Fibroblast of the aortic adventitia (primary cell): ENCODE measurements around the gene ABCC8. TPM values are rescaled to one million over a fixed set of nuclear protein-coding genes. Genes with fewer than 3 reads are reported as not detected.
A peak's percentile ranks its signal among the peaks of the same experiment; 100 is the strongest.

ENCODE experiments used
- DNase-seq: peaks from one replicate; pipeline ENCODE4 v3.0.0-alpha.2; 2010; ENCODE audit warnings: low read depth
- H3K4me3 ChIP-seq: 2 replicates; pipeline ENCODE4 v1.5.1; 2011; ENCODE audit warnings: low read depth, mild to moderate bottlenecking, control low read depth, low read length, moderate library complexity
- total RNA-seq: library from RNA; depleted of rRNA; stranded (reverse); fragments of >200 nt; gene quantifications from 2 replicates; pipeline ENCODE4 v1.2.3, GENCODE V29; 2012; ENCODE audit warnings: low replicate concordance
- TF ChIP-seq, protein P1 (sequence below): IDR thresholded peaks from 2 replicates; pipeline ENCODE4 v1.5.1; 2011; ENCODE audit warnings: mild to moderate bottlenecking, low read length, control low read depth, inconsistent platforms; ENCODE audit not compliant: insufficient read depth

Gene ABCC8
- total RNA-seq, 1 donor, result not detected

DNA sequence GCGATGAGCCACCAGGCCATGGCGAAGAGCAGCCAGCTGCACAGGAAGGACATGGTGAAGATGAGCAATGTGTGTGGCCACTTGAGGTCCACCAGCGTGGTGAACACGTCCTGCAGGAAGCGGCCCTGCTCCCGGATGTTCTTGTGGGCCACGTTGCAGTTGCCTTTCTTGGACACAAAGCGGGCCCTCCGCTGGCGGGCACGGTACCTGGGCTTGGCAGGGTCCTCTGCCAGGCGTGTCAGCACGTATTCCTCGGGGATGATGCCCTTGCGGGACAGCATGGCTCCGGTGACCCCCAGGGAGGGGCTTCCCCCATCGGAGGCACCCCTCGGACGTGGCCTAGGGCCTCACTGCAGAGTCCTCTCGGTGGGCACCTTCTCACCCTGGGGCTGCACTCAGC, 88.8 kb downstream of the ABCC8 start:
- no peak overlapping the region for H3K4me3 ChIP-seq
- TF ChIP-seq, protein P1, sequence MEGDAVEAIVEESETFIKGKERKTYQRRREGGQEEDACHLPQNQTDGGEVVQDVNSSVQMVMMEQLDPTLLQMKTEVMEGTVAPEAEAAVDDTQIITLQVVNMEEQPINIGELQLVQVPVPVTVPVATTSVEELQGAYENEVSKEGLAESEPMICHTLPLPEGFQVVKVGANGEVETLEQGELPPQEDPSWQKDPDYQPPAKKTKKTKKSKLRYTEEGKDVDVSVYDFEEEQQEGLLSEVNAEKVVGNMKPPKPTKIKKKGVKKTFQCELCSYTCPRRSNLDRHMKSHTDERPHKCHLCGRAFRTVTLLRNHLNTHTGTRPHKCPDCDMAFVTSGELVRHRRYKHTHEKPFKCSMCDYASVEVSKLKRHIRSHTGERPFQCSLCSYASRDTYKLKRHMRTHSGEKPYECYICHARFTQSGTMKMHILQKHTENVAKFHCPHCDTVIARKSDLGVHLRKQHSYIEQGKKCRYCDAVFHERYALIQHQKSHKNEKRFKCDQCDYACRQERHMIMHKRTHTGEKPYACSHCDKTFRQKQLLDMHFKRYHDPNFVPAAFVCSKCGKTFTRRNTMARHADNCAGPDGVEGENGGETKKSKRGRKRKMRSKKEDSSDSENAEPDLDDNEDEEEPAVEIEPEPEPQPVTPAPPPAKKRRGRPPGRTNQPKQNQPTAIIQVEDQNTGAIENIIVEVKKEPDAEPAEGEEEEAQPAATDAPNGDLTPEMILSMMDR, result no peak
- DNase-seq, result no peak

GRCh38 chr11:17387254-17387653, 89.4 kb downstream of the ABCC8 start:
- no peak overlapping the region for H3K4me3 ChIP-seq
- TF ChIP-seq, protein P1, result no peak
- DNase-seq, result no peak

DNA sequence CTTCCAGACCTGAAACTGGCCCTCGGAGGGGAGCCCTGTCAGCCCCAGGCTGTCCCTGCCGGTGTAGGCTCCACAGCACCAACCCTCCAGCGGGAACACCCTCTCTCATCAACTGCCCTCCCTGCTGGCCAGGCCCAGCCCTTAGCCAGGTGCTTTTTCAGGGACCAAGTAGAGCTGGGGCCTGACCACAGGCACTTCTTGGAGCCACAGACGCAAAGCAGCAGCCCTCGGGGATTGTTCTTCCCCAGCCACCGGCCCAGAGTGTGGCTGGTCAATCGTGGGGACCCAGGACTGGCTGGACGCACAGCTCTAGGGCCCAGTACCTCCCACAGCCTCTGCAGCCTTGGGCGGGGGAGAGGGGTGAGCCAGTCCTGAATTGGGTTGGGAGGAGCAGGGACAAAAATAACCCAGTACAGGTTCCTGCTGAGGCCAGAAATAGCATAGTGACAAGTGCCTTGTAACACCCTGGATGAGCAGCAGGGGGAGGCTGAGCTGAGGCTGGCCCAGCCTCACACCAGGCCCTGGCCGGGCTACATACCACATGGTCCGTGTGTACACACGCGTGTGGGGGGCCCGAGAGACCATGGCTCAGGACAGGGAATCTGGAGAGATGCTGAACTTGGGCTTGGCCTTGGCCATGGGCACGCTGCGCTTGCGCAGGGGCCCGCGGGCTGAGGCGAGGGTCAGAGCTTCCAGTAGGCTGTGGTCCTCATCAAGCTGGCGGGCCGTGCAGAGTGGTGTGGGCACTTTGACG, 90.1 kb downstream of the ABCC8 start:
- TF ChIP-seq, protein P1, result peak; percentile 76
- peak; percentile 46 for DNase-seq
- H3K4me3 ChIP-seq, result no peak overlapping the region

DNA sequence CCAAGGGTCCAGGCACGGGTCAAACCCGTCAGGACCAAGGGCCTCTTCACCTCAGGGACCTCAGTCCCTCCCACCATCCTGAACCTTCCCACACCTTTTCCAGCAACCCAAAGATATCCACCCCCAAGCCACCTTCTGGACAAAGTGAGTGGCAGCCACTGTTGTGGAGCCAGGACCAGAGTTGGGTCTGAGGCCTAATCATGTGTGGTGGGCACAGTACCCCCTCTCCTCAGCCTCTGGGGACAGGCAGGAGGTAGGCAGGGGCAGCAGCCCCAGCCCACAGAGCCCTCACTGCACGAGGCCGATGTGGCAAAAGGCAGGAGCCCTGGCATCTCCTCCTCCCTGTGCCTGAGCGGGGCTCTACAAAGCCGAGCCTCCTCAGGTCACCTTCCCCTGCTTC, 90.7 kb downstream of the ABCC8 start:
- DNase-seq, result no peak
- no peak overlapping the region for H3K4me3 ChIP-seq
- TF ChIP-seq, protein P1, result no peak

DNA sequence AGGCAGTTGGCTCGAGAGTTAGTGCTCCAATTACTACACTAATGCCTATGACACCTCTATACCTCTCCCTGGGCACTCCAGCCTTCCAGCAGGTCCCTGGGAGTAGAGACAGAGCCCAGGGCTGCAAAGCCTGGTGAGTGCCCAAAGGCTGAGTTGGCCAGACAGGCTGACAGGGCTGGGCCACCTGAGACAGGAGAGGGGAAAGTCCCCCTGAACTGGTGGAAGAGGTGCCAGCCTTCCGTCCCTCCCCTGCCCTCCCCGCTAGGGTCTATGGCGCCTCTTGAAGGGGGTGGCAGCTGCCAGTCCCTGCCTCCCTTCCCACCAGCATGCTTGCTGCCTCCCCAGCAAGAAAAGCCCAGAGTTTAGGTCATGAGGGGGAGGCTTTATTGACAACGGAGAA, 91.2 kb downstream of the ABCC8 start:
- no peak overlapping the region for H3K4me3 ChIP-seq
- DNase-seq, result no peak
- TF ChIP-seq, protein P1, result no peak

DNA sequence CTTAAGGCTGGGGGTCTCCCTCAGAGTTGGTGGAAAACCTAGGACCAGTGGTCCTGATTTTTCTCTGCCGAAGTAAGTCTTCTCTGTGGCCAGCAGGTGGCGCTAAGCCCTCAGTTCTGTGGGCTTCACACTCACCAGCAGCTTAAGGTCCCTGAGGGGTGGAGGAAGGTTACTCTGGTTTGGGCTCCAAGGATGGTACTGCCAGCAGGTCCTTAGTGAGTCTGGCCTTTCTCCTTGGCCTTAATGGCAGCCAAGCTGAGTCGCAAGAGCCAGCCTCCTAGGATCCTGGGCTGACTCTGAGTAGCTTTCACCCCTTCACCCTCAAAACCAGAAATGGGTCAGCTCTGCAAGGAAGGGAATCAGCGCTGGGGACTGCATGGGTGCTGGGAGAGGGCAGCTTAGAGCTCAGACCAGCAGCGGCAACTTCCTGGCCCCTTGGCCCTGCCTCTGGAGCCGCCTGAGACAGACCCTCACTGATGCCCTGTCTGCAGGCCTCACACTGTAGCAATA, 92.6 kb downstream of the ABCC8 start:
- TF ChIP-seq, protein P1, result peak; percentile 92
- peak; percentile 87 for DNase-seq

More for the DNA sequence above, 92.6 kb downstream of the ABCC8 start:
- no peak overlapping the region for H3K4me3 ChIP-seq
